NCI-H2081 (cell line): ENCODE measurements around the gene TMEM217.
A peak's percentile ranks its signal among the peaks of the same experiment; 100 is the strongest.

ENCODE experiments used
- DNase-seq, 2 experiments: peaks; one replicate each; lab custom pipeline; 2025; lab: John Stamatoyannopoulos, UW

TMEM217 gene

GRCh38 chr6:37169496-37170272, 88.3 kb downstream of the TMEM217 start, which contains the start of gene PIM1:
PIM1 (plus strand) TSS chr6:37170152; CDS start chr6:37170576, 424 bp downstream.
- DNase-seq: peak; percentile 95 to 98

GRCh38 chr6:37168811-37169495, 89.0 kb downstream of the TMEM217 start:
- DNase-seq: no peak

- no peak for DNase-seq
These were observed 89.7 kb downstream of the TMEM217 start for GRCh38 chr6:37168163-37168758.

- DNase-seq: no peak
These were observed 95.2 kb downstream of the TMEM217 start for GRCh38 chr6:37162740-37163139.
